Omental fat pad (tissue), 4 donors: ENCODE measurements around the gene RASL12. TPM values are rescaled to one million over a fixed set of nuclear protein-coding genes. Genes with fewer than 3 reads are reported as not detected.

Experiments
- ATAC-seq: fragments of 150-250 bp; one replicate; pipeline ENCODE4 v1.9.1; 2016; ENCODE audit warnings: mild to moderate bottlenecking, moderate library complexity; ENCODE audit not compliant: low FRiP score
- DNase-seq: peaks from one replicate; pipeline ENCODE4 v3.0.0-alpha.2; 2019; ENCODE audit warnings: low spot score
- CTCF ChIP-seq, 3 donors: fragments of 450-650 bp; IDR thresholded peaks; one replicate each; pipeline ENCODE4 v1.5.1; 2016 to 2017; ENCODE audit warnings: antibody characterized with exemption in 3 of 3, mild to moderate bottlenecking in 3 of 3, moderate library complexity in 2 of 3
- total RNA-seq, 4 donors: library from RNA; depleted of rRNA; stranded (reverse); fragments of >200 nt; gene quantifications; one replicate each; pipeline ENCODE4 v1.1.0, GENCODE V29; 2016

Gene RASL12
- total RNA-seq, 4 donors from 2014 or later: 4.6 to 50.0 (median 7.6) TPM

DNA sequence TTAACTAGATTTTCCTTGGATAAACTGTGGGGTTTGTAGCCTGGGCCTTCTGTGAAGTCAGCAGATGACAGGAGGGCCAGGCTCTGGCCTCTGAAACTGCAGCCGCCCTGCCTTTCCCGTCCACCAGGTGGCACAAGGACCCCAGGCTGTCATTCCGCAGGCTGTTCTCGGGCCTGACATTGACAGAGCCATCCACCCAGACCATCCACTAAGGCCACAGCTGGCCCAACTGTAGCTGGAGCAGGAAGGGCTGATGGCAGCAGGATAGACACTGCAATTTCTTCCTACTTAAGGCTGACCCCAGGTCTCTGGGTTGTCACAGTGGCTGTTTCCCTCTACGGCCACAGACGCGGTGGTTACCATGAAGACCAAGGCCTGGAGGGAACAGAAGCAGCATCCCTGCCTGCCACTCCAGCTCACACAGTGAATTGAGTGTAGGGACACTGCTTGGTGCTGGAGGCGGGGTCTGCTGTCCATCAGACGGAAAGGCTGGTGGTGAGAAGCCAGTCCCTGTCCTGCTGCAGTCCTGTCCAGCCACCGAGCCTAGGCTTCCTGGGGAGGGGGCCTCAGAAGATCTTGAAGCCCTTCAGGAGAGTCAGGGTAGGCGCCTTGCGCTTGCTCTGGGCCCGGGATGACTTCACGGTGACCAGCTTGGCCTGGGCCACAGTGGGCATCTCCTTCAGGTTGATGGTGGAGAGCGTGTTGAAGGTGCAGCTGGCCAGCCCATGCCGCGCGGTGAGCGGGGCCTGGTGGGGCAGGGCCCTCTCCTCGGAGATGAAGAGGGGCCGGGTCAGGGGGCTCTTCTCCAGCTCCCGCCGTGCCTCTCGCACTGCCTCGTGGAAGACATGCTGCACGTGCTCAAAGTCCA lies 13.2 kb downstream of the RASL12 start:
- DNase-seq: peak; percentile 41

GRCh38 chr15:65052956-65053355 lies 14.8 kb downstream of the RASL12 start:
- ATAC-seq (no peak), DNase-seq (no peak)
- no peak for TF ChIP-seq CTCF (IDR thresholded peaks at IDR 0.05)

More for the DNA sequence above, 13.2 kb downstream of the RASL12 start:
- no peak for ATAC-seq
- TF ChIP-seq CTCF (IDR thresholded peaks at IDR 0.05): peak in 1 of 3 donors; percentile 46

DNA sequence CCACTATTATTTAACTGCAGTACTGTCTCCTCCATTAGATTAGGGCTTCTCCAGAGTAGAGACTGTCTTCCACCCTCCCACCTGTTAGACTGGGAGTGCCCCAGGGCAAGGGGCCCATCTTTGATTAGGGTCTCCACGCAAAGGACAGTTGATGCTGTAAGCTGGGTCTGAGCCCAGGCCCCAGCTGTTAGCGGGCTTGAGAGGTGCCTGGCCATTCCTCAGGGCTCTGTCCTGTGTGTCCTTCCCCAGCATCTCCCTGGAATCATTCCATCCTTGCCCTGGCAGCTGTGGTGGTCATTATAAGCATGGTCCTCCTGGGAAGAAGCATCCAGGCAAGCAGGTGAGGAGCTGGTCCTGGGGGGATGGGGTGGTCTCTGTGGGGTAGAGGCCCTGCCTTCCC lies 16.5 kb downstream of the RASL12 start:
- ATAC-seq (no peak), DNase-seq (no peak)
- no peak for TF ChIP-seq CTCF (IDR thresholded peaks at IDR 0.05)

GRCh38 chr15:65050270-65050669 lies 17.5 kb downstream of the RASL12 start:
- ATAC-seq (no peak), DNase-seq (no peak)
- TF ChIP-seq CTCF (IDR thresholded peaks at IDR 0.05): no peak

DNA sequence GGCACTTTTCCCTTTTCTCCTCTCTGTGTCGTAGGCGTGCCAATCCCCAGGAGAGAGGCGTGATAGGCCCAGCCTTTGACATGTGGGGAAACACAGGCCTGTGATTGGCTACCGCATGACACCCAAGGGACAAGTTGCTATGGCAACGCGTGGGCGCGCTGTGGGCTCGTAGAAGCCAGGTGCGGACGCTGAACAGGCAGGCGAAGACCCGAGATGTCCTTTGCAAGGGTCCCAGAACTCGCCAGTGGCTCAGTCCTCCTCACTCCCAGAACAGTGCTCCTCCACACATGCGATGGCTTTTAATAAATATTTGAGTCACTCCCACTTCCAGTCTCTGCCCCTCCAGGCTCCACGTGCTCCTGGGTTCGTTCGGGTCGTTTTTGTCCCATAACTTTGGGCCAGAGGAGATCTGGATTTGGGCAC lies 18.4 kb downstream of the RASL12 start:
- peak; percentile 86 for DNase-seq
- peak; percentile 82 for ATAC-seq
- no peak for TF ChIP-seq CTCF (IDR thresholded peaks at IDR 0.05)

DNA sequence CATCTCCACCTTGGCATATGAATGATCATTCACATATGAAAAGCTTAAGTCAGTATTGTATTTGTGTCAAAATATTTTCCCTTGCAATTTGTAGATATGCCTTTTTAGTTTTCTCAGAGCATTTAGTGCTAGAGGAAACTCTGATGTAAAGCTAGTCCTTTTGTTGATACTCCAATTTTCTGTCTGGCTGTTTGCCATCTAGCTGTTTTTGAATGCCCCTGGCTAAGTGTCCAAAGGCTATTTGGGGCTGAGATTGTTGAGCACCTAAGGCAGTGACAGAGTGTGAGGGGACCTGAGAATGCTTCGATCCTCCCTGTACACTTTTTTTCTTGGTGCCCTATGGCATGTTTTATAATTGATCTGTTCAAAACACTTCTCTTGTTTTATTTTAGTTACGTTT lies 19.6 kb downstream of the RASL12 start:
- ATAC-seq (no peak), DNase-seq (no peak)
- TF ChIP-seq CTCF (IDR thresholded peaks at IDR 0.05): no peak
